ENCODE measurements around the gene TSPAN18. TPM values are rescaled to one million over a fixed set of nuclear protein-coding genes. Genes with fewer than 3 reads are reported as not detected.

Gene TSPAN18
- total RNA-seq, 1 experiment from 2014 or later: 0.57 TPM

DNA sequence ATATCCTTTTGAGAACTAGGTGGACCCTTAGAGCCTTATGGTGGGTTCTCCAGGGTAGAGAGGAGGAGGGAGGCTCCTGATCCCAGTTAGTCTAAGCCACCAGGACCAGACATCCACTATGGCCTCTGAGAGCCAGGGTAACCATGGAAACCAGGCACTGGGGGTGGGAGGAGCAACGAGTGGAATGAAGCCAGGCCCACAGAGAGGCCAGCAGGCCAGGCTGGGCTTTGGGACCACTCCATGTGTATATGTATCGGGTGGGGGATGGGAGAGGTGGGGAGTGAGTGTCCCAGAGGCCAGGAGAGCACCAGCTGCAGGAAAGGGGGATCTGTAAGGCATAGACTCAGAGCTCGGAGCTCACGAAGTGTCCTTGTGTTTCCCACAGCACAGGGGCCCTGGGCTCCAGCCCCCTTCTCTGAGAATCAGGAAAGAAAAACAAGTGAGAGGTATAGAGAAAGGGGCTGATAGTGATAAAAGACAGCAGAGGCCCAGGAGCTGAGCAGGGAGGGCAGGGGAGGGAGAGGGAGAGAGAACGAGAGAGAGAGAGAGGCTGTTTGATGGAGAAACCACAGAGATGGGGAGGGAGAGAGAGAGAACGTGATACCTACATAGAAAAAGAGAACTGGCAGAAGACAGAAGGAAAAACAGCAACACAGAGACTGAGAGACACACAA is 15.5 kb upstream of the TSPAN18 start:
- no peak for DNase-seq (ENCODE audit: low read depth)

DNA sequence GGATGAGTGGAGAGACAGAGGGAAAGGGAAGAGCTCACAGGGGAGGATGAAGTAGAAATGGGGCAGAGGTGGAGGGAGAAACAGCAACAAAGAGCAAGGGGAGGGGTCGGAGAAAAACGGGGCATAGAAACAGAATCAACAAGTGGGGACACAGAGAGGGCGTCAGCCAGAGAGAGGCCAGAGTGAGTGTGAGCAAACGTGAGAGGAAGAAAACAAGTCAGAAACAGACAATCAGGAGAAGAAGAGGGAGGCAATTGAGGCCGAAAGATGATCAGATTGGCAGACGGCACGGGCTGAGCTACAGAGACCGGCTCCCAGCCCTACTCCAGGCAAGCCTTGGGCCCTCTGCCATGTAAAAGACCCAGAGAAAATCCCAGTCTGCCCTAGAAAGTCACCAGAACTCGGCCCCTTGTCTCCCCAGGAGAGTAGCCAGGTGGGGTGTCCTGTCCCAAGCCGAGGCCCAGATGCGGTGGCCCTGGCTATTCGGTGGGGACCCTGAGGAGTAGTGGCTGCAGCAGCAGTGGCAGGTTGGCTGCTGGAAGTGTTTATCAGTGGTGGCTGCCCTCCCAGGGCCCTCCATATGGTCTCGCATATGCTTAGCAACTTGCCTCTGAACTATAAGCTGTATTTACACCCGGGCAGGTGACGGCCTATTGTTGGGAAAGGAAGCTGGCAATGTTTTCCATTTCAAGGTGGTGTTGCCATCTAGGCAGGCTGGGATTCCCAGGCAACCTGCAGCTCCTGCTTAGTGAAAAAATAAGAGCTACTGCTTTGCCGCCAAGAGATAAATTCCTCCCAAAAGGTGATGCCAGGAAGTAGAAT is 14.8 kb upstream of the TSPAN18 start:
- no peak for DNase-seq (ENCODE audit: low read depth)

DNA sequence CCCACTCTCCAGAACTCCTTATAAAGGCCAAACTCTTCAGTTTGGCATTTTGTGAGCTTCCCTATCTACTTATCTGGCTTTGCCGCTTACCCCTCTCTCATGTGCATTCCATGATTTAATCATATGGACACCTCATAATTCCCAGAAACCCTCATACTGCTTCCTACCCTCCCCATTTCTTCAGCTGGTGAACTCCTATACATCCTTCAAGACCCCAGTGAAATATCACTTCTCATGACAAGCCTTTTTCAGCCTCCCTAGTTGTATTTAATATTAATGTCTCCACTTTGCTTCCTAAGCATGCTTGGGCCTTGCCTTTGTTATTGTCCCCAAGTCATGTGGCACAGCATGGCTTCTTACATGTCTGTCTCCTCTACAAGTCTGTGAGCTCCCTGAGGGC is 13.7 kb upstream of the TSPAN18 start:
- DNase-seq (ENCODE audit: low read depth): no peak

DNA sequence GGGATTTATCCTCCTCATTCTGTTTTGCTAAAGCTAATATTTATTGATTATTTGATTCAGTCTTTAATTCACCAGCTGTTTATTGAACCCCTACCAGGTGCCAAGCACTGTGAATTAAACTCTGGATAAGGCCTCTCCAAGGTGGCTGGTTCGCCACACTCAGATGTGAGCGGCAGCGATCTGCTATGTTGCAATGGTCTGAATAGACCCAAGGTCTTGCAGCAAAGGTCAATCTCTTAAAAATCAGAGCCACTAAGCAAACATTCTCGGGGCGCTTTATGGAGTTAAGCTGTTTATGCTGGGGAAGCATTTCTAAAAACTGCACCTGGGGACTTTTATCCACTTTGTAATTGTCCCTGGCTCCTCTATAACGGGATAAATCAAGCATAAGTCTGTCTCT is 10.5 kb upstream of the TSPAN18 start:
- no peak for DNase-seq (ENCODE audit: low read depth)

DNA sequence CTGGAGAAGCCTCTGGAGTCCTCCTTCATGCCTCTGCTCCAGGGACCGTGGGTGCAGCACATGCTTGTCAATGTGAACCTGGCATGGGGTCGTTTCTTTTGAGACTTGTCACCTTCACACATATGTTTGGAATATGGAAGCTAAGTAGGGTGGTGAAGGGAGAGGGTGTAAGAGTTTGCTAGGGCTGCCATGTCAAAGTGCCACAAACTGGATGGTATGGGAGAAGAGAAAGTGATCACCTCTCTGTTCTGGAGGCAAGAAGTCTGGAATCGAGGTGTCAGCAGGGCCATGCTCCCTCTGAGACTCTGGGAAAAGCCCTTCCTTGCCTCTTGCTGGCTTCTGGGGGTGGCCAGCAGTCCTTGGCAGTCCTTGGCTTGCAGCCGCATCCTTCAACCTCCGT is 8.7 kb upstream of the TSPAN18 start:
- DNase-seq (ENCODE audit: low read depth): no peak

DNA sequence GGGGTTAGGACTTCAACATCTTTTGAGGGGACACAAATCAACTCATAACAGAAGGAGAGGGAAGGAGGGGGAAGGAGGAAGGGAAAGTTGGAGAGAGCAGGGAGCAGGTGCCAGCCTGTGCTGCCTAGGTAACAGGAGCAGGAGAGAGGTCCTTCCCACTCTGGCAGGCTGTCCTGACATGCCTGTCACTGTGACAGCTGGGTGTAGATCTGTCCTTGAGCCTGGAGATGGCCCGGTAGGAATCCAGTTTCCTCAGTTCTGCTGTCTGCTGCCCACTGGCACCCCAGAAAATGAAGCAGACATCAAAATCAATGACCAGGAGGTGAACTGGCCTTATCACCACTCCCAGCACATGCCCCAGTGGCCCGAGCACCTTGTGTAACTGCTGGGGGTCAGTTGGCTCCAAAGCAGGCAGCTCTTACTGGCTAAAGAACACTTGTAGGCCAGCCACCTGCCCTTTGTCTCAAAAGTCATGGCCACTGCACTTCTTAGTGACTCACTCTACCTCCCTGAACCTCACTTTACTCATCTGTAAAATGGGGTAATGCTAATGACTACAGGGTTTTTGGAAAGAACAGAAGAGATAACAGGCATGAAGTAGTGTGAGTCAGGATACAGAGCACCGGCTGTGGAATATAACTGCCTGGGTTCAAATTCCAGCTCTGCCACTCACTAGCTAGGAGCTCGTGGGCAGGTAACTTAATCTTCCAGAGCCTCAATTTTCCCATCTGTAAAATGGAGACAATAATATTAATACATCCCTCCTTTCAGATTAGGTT is 8.0 kb upstream of the TSPAN18 start:
- DNase-seq (ENCODE audit: low read depth): no peak

DNA sequence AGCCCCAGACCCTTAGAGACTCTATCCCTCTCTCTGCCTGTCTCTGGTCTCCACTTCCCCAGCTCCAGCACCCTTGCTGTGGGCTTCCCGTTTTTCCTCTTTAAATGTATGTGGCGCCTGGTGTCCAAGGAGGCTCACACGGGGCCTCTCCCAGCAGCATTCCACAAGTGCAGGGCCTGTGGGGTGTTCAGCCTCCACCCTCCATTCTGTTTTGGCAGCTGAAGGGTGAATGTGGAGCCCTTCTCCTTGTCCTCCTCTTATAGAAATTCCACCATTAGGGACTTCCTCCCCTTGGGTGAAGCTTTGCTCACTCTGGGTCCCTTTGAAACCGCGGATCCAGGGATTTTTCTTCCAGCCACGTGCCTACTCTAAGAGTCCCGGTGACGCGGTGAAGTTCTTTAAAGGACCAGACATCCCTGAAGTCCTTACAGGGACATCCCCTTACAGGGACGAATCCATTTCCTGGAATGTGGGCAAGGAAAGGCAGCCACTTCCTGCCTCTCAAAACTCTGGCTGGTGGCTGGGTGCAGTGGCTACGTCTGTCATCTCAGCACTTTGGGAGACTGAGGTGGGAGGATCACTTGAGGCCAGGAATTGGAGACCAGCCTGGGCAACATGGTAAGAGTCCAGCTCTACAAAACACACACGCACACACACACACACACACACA is 1.6 kb upstream of the TSPAN18 start:
- DNase-seq (ENCODE audit: low read depth): peak; percentile 32

DNA sequence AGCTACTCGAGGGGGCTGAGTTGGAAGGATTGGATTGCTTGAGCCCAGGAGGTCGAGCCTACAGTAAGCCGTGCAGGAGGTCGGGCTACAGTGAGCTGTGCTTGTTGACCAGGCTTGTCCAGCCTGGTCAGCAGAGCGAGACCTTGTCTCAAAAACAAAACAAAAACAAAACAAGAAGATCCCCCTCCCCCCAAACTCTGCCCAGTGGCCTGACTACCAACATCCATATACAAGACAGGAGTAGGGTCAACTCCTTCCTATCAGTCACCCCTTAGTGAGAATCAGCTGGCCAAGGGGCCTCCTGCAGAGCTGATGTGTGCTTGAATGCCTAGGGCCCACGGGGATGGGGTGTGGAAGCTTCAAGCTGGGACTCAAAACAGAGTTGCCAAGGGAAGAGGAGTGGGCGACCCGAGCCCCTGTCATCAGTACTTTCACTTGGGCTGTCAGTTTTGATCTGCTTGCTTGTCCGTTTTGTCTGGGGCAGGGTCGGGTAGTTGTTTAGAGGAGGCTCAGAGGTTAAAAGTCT is 942 bp upstream of the TSPAN18 start:
- DNase-seq (ENCODE audit: low read depth): no peak

DNA sequence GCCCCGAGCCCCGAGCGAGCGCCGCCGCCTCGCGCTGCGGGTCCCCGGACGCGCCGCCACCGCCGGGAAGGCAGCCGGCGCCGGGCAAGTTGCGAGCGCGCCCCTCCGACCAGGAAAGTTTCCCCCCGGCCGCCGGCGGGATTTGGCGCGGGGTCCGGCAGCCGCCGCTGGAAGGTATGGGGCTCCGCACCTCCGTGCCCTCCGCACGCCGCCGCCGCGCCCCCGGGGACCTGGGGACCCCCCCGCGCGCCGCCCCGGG is 281 bp downstream of the TSPAN18 start:
- no peak for DNase-seq (ENCODE audit: low read depth)

DNA sequence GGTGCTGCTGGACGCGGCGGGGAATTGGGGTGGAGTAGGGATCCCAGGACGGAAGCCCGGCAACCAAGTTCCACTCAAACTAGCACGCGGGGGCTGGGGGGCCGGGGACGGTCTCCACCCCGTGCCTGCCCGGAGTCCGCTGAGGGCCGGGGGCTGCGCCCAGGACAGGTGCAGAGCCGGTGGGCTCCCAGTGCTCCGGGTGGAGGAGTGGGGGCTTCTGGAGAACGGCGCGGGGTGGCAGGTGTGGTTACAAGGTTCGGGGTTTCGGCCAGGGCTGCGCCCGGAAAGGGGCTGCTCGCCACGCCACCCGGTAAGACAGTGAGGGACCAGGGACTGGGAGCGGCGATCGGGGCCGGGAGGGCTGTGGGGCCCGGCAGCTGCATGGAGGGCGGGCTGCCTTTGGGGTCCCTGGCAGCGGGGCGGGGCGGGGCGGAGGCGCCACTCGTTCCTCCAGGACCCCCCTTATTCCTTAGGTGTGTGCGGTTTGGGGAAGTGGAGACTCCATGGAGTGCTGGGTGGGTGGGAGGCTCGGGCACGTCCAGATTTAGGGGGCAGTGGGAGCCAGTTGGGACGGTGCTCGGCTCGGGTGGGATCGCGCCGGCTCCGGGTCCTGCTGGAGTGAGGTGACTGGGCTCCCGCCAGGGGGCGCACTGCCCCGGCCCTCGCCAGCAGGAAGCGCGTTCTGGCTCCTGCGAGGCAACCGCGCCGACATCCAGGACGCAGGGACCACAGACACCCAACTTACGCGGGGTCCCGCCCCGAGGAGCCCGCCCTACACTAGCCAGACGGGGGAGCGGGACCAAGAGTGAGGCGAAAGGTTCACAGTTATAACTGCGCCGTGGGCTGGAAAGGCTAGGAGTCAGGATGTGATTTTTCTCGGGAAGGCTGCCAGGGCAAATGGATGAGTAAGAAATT is 868 bp downstream of the TSPAN18 start:
- peak; percentile 86 for DNase-seq (ENCODE audit: low read depth)

DNA sequence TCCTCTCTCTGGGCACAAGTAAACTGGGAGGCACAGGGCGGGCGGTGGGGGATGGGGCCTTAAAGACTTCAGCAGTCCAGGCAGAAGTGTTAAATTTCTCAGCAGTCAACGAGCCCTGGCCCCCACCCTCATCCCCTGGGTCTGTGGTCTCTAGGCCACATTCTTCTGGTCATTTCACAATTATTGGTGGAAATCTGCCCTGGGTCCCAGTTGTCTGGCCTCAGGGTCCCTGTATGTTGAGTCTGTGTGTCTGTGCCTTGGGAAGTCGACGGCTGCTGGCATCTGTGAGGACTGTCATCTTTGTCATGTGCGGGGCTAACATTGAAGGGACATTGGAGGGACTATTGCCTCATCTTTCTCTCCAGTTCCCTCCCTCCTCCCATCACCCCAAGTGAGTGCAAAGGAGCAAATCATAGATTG is 1.7 kb downstream of the TSPAN18 start:
- no peak for DNase-seq (ENCODE audit: low read depth)

DNA sequence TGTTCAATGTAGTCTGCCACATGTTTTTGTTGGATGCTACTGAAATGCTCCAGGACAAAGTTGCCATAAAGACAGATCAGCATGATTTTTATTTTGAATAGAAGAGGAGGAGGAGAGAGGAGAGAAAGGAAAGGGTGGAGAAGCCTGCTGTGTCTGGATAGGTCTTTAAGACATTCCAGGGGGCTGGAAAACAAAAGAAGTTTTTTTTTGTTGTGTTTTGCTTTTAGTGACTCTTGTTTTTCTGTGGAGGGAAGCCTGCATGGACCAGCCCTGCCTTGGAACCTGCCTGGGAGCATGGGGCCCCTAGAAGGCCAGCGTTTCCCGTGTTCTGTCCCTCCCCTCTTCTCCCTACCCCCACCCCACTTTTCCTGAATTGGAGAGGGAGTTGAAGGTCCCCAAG is 2.3 kb downstream of the TSPAN18 start:
- DNase-seq (ENCODE audit: low read depth): no peak

DNA sequence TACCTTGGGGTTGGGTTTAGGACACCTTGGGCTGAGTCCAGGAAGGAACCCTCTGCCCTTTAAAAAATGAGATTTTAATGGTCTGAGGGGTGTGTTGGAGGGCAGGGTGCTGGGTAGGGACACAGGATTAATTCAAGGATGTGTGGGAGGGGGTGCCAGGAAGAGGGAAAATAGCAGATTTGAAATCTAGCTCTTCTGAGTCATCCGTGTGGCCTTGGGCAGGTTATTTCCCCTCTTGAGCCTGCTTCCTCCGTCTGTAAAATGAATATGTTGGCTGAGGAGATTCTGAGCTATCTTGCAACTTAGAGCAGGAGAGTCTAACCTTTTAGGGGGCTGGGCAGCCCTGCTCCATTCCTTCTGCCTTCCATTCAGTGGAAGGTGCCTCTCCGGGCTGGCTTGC is 3.0 kb downstream of the TSPAN18 start:
- peak; percentile 23 for DNase-seq (ENCODE audit: low read depth)

DNA sequence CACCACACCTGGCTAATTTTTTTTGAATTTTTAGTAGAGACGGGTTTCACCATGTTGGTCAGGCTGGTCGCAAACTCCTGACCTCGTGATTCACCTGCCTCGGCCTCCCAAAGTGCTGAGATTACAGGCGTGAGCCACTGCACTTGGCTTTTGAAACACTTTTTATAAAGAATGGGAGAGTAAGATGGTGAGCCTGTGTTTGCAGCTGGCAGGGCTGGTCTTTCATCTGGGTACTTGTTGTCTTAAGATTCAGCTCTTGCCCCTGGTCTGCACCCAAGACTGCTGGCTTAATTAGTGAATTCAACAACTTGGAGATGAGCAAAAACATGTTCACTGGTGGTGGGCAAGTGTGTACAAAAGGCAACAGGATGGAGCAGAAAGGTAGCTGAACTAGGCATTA is 4.0 kb downstream of the TSPAN18 start:
- DNase-seq (ENCODE audit: low read depth): no peak

DNA sequence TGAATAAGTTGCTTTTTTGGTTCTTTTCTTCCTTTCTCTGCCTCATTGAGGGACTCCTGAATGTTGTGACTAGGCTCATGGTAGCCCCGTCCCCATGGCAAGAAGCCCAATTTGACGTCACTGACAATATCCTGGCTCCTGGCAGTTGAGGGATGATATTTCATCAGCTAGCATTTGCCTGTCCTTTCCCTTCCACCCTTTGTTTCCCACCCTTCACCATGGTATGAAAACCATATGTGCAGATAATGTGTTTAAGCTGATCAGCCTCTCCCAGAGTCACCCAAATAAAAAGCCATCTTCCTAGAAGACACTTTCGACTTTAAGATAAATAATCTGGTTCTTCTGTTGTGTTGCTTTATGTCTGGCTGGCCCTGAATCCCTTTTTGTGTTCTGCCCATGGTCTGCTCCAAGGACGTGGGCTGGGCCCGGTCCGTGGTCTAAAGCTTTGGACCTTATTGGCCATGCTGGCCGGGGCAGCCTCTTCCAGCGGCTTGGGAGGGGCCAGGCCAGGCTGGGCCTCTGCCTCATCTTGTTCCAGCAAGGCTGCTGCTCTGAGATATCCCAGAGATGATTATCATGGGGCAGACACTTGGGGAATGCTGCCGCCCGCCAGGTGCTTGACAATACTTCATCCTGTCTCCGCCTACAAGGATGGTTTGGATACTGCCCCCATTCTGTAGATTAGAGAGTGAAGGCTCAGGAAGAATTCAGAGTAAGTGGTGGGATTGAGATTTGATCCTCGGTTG is 5.1 kb downstream of the TSPAN18 start:
- no peak for DNase-seq (ENCODE audit: low read depth)

DNA sequence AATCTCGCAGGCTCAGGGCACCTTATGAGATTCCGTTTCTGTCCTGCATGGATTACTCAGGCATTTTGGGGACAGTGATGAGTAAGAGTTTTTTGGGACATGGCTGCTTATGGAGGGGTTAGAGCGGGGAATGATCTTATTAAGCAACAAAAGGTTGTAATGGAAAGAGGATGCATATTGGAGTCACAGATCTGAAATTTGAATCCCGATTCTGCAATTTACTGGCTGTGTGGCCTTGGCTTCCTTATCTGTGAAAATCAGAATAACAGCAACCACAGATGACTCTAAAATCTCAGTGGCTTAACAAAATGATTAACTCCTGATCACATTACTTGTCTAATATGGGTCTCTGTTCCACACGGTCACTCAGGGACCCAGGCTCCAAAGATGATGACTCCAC is 5.8 kb downstream of the TSPAN18 start:
- no peak for DNase-seq (ENCODE audit: low read depth)

DNA sequence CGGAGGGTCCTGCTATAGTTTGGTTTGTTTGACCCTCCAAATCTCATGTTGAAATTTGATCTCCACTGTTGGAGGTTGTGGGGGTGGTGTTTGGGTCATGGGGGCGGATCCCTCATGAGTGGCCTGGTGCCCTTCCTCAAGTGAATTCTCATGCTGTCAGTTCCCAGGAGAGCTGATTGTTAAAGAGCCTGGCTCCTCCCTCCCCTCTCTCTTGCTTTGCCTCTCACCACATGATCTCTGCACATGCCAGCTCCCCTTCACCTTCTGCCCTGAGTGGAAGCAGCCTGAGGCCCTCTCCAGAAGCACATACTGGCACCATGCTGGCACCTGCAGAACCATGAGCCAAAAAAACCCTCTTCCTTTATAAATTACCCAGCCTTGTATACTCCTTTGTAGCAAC is 7.1 kb downstream of the TSPAN18 start:
- no peak for DNase-seq (ENCODE audit: low read depth)

DNA sequence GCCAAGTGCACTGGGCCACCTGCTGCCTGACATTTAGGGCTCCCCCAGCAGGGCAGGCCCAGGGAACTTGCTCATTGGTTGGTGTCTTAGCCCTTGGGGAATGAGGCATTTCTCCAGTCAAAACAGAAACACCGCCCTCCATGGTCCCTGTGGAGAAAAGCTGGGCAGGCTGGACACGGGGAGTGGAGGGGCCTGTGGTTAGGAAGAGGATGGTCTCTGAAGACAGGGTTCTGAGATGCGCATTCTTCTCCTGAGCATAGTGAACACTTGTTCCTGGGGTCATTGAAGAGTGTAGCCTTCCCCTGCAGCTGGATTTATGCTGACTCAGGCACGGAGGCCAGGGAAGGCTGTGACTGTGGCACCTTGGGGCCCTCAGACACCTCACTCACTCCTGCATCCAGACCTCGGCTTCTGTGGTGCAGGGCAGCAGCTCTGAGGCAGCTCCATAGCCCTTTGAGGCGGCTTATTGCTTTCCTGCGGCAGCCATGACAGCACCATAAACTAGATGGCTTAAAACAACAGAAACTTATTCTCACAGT is 8.2 kb downstream of the TSPAN18 start:
- DNase-seq (ENCODE audit: low read depth): no peak

DNA sequence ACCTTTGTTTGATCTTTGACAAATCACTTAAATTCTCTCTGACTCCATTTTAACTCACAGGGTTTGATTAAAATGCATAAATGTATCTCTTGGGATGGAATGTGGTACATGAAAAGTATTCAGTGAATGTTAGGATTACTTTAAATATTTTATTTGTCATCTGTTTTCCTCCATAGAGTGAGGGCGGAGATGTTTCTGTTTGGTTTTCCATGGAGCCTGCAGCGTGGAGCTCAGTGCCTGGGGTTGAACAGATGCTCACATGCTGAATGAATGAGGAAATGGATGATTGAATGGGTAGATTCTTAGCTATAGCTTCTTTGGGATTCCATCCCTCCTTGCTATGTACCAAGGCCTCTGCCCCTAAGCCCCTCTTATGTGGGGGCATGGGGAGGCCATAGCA is 10.0 kb downstream of the TSPAN18 start:
- no peak for DNase-seq (ENCODE audit: low read depth)

All from Daoy (cell line).